ENCODE results near the gene ERBB4.

DNA sequence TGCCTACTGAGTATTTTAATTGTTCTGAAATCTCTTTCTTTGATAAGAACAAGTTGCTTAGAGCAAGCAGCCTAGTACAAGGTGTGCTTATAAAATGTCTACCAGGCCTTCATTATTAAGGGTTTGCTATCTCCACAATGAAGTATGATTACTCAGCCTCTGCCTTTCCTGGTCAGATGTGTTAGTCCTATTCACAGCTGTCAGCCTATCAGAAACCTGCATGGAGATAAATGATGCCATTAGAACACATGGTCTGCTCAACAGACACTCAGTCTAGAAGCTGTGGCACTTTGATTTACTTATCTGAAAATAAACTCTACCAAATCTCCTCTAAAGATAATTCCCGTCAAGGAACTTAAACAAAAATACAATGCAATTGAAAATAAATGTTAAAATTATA lies 448.7 kb downstream of the ERBB4 start:
- TF ChIP-seq, protein P1, sequence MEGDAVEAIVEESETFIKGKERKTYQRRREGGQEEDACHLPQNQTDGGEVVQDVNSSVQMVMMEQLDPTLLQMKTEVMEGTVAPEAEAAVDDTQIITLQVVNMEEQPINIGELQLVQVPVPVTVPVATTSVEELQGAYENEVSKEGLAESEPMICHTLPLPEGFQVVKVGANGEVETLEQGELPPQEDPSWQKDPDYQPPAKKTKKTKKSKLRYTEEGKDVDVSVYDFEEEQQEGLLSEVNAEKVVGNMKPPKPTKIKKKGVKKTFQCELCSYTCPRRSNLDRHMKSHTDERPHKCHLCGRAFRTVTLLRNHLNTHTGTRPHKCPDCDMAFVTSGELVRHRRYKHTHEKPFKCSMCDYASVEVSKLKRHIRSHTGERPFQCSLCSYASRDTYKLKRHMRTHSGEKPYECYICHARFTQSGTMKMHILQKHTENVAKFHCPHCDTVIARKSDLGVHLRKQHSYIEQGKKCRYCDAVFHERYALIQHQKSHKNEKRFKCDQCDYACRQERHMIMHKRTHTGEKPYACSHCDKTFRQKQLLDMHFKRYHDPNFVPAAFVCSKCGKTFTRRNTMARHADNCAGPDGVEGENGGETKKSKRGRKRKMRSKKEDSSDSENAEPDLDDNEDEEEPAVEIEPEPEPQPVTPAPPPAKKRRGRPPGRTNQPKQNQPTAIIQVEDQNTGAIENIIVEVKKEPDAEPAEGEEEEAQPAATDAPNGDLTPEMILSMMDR (conservative IDR thresholded peaks at IDR 0.05; ENCODE audit: low read depth, low read length), result no peak
- no peak for TF ChIP-seq EZH2 (IDR thresholded peaks at IDR 0.05; ENCODE audit: borderline replicate concordance, low read depth, low read length, poor library complexity, severe bottlenecking)
